ENCODE results near the gene LTA.
A peak's percentile ranks its signal among the peaks of the same experiment; 100 is the strongest.

The LTA gene

DNA sequence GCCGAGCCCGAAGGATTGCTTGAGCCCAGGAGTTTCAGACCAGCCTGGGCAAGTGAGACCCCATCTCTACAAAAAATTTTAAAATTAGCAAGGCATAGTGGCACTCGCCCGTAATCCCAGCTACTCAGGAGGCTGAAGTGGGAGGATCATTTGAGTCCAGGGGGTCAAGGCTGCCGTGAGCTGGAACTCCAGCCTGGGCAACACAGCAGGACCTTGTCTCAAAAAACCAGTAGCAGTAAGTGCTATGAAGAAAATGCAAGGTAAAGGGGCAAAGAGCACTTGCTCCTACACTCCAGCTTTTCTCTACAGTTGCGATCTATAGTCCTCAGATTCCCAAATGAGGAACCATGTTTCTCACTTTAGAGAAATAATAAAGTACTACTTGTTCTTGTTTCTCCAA is 28.4 kb upstream of the LTA start:
- no peak for DNase-seq

- no peak for DNase-seq
These were observed 27.4 kb upstream of the LTA start for GRCh38 chr6:31544676-31545075.

DNA sequence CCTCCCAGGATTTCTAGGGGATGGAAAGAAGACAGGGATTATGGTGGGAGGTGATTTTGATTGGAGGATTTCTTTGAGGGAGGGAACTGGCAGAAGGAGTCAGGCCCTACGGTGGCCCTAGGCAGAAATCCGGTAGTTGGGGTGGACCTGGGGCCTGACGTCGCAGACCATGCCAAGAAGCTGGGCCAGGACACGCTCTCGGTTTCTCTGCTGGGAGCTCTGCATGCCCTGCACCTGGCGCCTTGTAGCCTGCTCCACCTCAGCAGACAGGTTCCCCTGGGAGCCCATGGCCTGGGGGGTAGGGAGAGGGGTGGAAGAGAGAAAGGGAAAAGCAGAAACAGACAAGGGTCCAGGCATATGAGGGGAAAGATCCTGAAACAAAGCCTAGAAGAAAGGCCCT is 26.8 kb upstream of the LTA start:
- no peak for DNase-seq

- DNase-seq = peak; percentile 87
These were observed 25.6 kb upstream of the LTA start, which contains the start of gene ATP6V1G2 for GRCh38 chr6:31546339-31546957. Gene ATP6V1G2, minus strand, starts transcription at chr6:31546608. Its CDS starts 49 bp downstream, at chr6:31546559.

GRCh38 chr6:31546958-31547726 is 24.9 kb upstream of the LTA start, which contains the start of gene NFKBIL1:
Gene NFKBIL1, plus strand, starts transcription at chr6:31547608. Its CDS starts 87 bp downstream, at chr6:31547695.
- peak; percentile 88 for DNase-seq

GRCh38 chr6:31547727-31548543 is 24.2 kb upstream of the LTA start:
- DNase-seq = no peak

DNA sequence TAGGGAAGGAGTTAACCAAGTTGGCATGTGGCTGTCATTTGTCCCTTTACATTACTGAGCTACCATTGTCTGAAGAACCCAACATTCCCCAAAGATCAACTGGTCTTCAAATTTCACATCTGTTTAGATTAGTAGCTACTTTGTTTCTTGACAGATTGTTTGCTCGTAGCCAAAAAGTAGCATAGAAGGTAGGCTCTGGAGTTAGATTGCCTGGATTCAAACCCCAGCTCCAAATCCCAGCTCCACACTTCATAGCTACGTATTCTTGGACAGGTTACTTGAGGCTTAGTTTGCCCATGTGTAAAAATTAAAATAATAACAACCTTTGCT is 23.6 kb upstream of the LTA start:
- DNase-seq = no peak

DNA sequence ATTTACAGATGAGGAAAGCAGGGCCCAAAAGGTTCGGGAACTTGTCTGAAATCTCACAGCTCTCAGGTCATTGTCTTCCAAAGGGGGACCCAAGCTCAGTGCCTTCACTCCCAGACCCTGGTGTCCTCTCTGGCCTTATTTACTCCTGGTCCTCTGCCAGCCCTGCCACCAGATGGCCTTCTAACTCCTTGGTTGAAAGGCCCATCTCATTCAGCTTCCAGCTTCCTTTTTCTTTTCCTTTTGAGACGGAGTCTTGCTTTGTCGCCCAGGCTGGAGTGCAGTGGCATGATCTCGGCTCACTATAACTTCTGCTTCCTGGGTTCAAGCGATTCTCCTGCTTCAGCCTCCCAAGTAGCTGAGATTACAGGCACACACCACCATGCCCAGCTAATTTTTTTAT is 20.7 kb upstream of the LTA start:
- peak; percentile 62 for DNase-seq

DNA sequence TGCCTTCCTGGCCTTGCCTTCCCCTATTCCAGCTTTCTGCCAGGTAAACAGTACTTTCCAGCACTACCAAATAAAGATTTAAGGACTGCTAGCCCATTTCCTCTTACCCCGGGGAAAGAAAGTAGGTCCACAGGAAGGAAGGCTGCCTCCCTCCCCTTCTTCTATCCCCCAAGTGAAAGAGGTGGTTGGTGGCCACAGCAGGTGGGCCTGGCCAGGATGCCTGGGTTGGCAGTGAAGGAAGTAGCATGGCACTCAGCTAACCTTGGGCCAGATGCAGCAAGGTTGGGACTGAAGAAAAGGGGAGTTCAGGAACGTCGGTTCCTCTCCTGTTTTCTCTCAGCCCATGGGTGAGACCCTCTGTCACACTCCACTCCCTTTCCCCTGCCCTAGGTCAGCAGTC is 15.8 kb upstream of the LTA start:
- no peak for DNase-seq

GRCh38 chr6:31557443-31558317 is 14.4 kb upstream of the LTA start:
- no peak for DNase-seq

- no peak for DNase-seq
These were observed 13.8 kb upstream of the LTA start for GRCh38 chr6:31558318-31558625.

DNA sequence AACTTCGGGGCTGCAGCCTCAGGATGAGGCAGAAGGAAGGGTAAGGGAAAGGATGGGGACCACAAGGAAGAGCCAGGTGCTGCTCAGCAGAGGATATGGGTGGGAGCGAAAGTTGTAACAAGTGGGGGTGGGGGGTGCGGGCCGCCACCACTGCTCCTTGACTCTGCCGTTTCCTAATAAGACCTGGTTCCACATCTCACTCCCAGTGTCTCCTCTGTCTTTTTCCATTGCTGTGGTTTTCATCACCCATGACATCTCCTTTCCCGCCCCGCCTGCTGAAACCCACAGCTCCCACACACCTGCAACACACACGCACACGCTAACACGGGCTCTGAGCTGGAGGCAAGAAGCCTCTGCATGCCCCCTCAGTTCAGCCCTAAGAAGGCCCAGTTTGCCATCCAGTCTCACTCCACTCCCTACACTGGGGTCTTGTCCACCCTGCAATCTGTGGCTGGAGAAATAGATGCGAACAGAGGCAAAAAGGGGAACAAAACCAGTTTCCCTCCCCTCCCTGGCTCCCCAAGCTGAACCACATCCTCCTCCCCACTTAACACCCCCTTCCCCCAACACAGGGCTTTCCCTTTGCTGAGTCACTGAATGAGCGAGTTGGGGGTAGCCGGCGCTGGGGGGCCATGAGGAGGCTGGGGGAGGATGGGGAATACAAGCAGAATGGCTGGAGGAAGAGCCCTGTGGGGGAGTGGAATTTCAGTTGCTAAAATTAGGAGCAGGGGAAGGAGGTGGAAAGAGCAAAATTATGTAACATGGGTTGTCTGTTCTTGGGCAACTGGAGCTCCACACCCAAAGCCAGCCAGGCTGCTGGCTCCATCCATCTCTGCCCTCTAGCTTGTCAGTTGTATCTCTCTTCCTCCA is 13.2 kb upstream of the LTA start:
- DNase-seq = peak; percentile 69

- DNase-seq = no peak
These were observed 12.5 kb upstream of the LTA start for GRCh38 chr6:31559606-31559957.

- DNase-seq = no peak
These were observed 12.0 kb upstream of the LTA start for GRCh38 chr6:31559958-31560696.

- DNase-seq = no peak
These were observed 11.4 kb upstream of the LTA start for GRCh38 chr6:31560697-31561058.

- DNase-seq = no peak
These were observed 4.3 kb upstream of the LTA start for GRCh38 chr6:31567531-31568370.

DNA sequence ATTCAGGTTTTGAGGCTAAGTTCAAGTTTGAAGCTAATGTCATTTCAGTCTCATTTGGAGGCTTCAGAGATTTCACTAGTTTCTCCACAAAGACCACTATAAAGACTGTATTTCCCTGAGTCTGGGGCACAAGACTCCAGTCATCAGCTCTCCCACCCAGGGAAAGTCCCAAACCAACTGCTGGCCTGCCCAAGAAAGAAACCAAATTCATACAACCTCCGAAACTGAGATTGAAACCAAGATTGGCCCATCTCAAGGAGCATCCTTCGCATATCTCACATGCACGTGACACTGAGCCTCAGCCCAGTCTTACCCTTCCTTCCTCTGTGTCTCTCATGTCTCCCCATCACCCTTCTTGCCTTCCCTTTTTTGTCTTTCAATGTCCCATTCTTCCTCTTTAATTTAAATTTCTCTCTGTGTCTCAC is 3.5 kb upstream of the LTA start:
- DNase-seq = peak; percentile 62

- no peak for DNase-seq
These were observed 2.1 kb upstream of the LTA start for GRCh38 chr6:31569861-31570536.

DNA sequence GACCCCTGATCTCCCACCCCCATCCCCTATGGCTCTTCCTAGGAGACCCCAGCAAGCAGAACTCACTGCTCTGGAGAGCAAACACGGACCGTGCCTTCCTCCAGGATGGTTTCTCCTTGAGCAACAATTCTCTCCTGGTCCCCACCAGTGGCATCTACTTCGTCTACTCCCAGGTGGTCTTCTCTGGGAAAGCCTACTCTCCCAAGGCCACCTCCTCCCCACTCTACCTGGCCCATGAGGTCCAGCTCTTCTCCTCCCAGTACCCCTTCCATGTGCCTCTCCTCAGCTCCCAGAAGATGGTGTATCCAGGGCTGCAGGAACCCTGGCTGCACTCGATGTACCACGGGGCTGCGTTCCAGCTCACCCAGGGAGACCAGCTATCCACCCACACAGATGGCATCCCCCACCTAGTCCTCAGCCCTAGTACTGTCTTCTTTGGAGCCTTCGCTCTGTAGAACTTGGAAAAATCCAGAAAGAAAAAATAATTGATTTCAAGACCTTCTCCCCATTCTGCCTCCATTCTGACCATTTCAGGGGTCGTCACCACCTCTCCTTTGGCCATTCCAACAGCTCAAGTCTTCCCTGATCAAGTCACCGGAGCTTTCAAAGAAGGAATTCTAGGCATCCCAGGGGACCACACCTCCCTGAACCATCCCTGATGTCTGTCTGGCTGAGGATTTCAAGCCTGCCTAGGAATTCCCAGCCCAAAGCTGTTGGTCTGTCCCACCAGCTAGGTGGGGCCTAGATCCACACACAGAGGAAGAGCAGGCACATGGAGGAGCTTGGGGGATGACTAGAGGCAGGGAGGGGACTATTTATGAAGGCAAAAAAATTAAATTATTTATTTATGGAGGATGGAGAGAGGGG is 1.4 kb downstream of the LTA start:
- DNase-seq = no peak
